GM12872 (cell line): ENCODE data around the gene LPIN3.

ENCODE experiments used
- TF ChIP-seq, protein P1 (sequence below): IDR thresholded peaks from 3 replicates; pipeline ENCODE4 v1.5.1; 2011; ENCODE audit warnings: low read depth, mild to moderate bottlenecking, low read length, moderate library complexity; ENCODE audit not compliant: insufficient read depth

The LPIN3 gene

GRCh38 chr20:41353530-41353929 lies 12.9 kb downstream of the LPIN3 start:
- TF ChIP-seq, protein P1, sequence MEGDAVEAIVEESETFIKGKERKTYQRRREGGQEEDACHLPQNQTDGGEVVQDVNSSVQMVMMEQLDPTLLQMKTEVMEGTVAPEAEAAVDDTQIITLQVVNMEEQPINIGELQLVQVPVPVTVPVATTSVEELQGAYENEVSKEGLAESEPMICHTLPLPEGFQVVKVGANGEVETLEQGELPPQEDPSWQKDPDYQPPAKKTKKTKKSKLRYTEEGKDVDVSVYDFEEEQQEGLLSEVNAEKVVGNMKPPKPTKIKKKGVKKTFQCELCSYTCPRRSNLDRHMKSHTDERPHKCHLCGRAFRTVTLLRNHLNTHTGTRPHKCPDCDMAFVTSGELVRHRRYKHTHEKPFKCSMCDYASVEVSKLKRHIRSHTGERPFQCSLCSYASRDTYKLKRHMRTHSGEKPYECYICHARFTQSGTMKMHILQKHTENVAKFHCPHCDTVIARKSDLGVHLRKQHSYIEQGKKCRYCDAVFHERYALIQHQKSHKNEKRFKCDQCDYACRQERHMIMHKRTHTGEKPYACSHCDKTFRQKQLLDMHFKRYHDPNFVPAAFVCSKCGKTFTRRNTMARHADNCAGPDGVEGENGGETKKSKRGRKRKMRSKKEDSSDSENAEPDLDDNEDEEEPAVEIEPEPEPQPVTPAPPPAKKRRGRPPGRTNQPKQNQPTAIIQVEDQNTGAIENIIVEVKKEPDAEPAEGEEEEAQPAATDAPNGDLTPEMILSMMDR = no peak

GRCh38 chr20:41355192-41355591 lies 14.6 kb downstream of the LPIN3 start:
- TF ChIP-seq, protein P1 = no peak

DNA sequence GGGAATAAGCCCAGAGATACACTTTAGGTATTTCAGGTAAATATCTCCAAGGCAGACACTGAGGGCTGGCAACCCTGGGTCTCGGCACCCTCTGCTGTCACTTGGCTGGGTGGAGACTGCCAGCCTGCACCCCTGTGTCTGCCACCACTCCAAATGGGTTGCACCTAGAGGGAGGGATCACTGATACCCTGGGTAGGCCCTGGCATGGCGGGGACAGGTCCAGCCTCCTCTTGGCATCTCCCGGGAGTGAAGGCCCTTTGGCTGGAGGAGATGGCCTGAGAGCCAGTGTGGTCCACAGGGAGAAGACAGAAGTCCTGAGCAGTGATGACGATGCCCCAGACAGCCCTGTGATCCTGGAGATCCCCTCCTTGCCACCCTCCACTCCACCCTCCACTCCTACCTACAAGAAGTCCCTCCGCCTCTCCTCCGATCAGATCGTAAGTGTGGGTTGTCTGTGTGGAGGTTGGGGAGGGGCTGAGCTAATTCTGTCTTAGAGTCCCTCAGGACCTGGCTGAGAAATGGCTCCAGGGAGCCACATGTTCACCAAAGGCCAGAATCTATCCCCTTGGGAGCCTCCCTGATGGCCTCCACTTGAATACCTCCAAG lies 15.1 kb downstream of the LPIN3 start:
- TF ChIP-seq, protein P1 = no peak

DNA sequence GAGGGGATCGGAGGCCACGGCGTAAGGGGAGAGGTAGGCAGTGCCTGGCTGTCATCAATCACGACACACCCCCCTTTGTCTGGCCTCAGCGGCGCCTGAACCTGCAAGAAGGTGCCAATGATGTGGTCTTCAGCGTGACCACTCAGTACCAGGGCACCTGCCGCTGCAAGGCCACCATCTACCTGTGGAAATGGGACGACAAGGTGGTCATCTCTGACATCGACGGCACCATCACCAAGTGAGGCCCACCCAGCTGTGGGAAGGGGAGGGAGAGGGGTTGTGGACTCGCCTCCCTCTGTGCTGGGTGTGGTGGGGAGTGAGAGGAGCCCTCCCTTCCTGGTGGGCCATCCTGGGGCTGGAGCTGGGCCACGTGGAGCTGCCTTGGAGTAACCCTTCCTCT lies 16.3 kb downstream of the LPIN3 start:
- TF ChIP-seq, protein P1 = no peak

GRCh38 chr20:41357424-41358163 lies 17.0 kb downstream of the LPIN3 start:
- TF ChIP-seq, protein P1 = peak; percentile 30; the same call in 2 of the 3 replicates

DNA sequence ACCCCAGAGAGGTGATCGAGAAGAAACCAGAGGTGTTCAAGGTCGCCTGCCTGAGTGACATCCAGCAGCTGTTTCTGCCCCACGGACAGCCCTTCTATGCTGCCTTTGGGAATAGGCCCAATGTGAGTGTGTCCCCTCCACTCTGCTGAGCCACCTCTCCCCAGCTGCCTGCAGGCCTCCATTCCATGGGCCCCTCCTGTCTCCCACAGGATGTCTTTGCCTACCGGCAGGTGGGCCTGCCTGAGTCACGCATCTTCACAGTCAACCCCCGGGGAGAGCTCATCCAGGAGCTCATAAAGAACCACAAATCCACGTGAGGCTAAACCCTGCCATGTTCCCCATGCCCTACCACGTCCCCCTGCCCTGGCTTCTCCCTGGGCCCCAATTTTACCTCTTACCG lies 17.6 kb downstream of the LPIN3 start:
- TF ChIP-seq, protein P1 = no peak

DNA sequence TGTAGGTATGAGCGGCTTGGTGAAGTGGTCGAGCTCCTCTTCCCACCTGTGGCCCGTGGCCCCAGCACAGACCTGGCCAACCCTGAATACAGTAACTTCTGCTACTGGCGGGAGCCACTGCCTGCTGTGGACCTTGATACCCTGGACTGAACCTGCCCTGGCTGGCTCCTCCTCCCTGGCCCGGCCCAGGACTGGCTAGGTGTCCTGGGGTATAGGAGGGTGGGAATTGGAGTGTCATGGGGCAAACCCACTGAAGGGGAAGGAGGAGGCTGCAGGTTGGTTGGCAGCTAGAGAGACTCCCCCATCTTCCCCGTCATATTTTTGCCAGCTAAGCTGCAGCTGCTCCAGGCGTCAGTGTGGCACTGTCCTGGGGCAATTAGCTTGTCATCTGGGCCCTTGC lies 18.1 kb downstream of the LPIN3 start:
- TF ChIP-seq, protein P1 = no peak
